Gastrocnemius medialis (tissue), 4 donors: ENCODE results near the gene IL26.

Experiments used
- CTCF ChIP-seq, 5 experiments: fragments of 450-650 bp in 3 of 5; fragments of 200-600 bp in 2 of 5; sonication (generic) in 2 of 5; IDR thresholded peaks in 4 of 5; conservative IDR thresholded peaks in 1 of 5; 1 replicate in 4 of 5; 2 replicates in 1 of 5; pipeline ENCODE4 v1.5.1; 2016 to 2019; ENCODE audit warnings: antibody characterized with exemption in 5 of 5, mild to moderate bottlenecking in 3 of 5, moderate library complexity in 3 of 5
- POLR2A ChIP-seq, 2 donors: fragments of 450-650 bp; IDR thresholded peaks; one replicate each; pipeline ENCODE4 v1.6.1; 2017; ENCODE audit warnings: antibody characterized with exemption in 2 of 2, mild to moderate bottlenecking in 2 of 2, moderate library complexity in 2 of 2

GRCh38 chr12:68235576-68235975, 10.0 kb upstream of the IL26 start:
- TF ChIP-seq CTCF (IDR thresholded peaks at IDR 0.05 in 4 of 5, conservative IDR thresholded peaks at IDR 0.05 in 1 of 5) = no peak
- TF ChIP-seq POLR2A (IDR thresholded peaks at IDR 0.05) = no peak
